Skeletal muscle tissue (tissue), 4 donors: ENCODE data around the gene OR56A5. TPM values are rescaled to one million over a fixed set of nuclear protein-coding genes. Genes with fewer than 3 reads are reported as not detected.

Experiments used
- H3K27ac ChIP-seq: one replicate; pipeline ENCODE4 v1.7.0; 2013; ENCODE audit warnings: mild to moderate bottlenecking, low read depth, low read length, inconsistent platforms
- H3K27me3 ChIP-seq, 3 donors: one replicate each; pipeline ENCODE4 v1.7.0; 2013; ENCODE audit warnings: low read length in 3 of 3; ENCODE audit not compliant: control insufficient read depth in 3 of 3, insufficient read depth in 3 of 3
- H3K36me3 ChIP-seq, 3 donors: one replicate each; pipeline ENCODE4 v1.7.0; 2013; ENCODE audit warnings: low read length in 3 of 3; ENCODE audit not compliant: control insufficient read depth in 3 of 3, insufficient read depth in 3 of 3
- H3K4me1 ChIP-seq, 3 donors: one replicate each; pipeline ENCODE4 v1.7.0; 2013; ENCODE audit warnings: low read length in 3 of 3, mild to moderate bottlenecking in 3 of 3; ENCODE audit not compliant: control insufficient read depth in 3 of 3, insufficient read depth in 3 of 3
- H3K4me3 ChIP-seq, 3 donors: one replicate each; pipeline ENCODE4 v1.7.0; 2013; ENCODE audit warnings: low read length in 3 of 3
- H3K9ac ChIP-seq, 3 donors: one replicate each; pipeline ENCODE4 v1.7.0; 2013; ENCODE audit warnings: low read length in 3 of 3, mild to moderate bottlenecking in 3 of 3, moderate library complexity in 2 of 3, low read depth in 1 of 3
- H3K9me3 ChIP-seq, 3 donors: one replicate each; pipeline ENCODE4 v1.7.0; 2013; ENCODE audit warnings: low read length in 3 of 3; ENCODE audit not compliant: control insufficient read depth in 3 of 3
- total RNA-seq: library from RNA; depleted of rRNA; stranded (reverse); fragments of >200 nt; gene quantifications from one replicate; pipeline ENCODE4 v1.2.3, GENCODE V29; 2014
- donor health status: Osteomylitis.

The OR56A5 gene
- total RNA-seq: not detected

GRCh38 chr11:5968394-5968793 is at the start of gene OR56A5:
TSS of gene OR56A5 (minus strand) at chr11:5968494. CDS start at chr11:5968494, 0 bp downstream.
- Histone ChIP-seq H3K4me3 (no peak within 1 kb of the TSS), H3K9ac (no peak within 1 kb of the TSS), H3K27me3 (peaks cover 0 to 6% (median 0%) of the 10 kb centered on the region in 3 donors), H3K9me3 (peaks cover 0 to 4% (median 0%) of the 10 kb centered on the region in 3 donors), H3K27ac (no peak within 1 kb of the TSS), H3K36me3 (no peaks in the 10 kb centered on the region), H3K4me1 (no peaks in the 10 kb centered on the region)

- Histone ChIP-seq H3K27me3 (peaks cover 0 to 3% (median 0%) of the 10 kb centered on the region in 3 donors), H3K36me3 (no peaks in the 10 kb centered on the region), H3K4me3 (no peak overlapping the region), H3K27ac (no peak overlapping the region), H3K4me1 (no peaks in the 10 kb centered on the region), H3K9me3 (no peaks in the 10 kb centered on the region), H3K9ac (no peak overlapping the region)
Observed at GRCh38 chr11:6013042-6013441, 44.7 kb upstream of the OR56A5 start.

GRCh38 chr11:6012035-6012668 is 43.9 kb upstream of the OR56A5 start:
- Histone ChIP-seq H3K4me1 (no peaks in the 10 kb centered on the region), H3K9me3 (no peaks in the 10 kb centered on the region), H3K36me3 (no peaks in the 10 kb centered on the region), H3K27me3 (peaks cover 0 to 3% (median 0%) of the 10 kb centered on the region in 3 donors), H3K27ac (no peak overlapping the region), H3K4me3 (no peak overlapping the region), H3K9ac (no peak overlapping the region)

- H3K4me3 ChIP-seq: no peak within 1 kb of the TSS
- no peak within 1 kb of the TSS for H3K9ac ChIP-seq
- H3K27ac ChIP-seq: no peak within 1 kb of the TSS
- no peaks in the 10 kb centered on the region for H3K4me1 ChIP-seq
- no peaks in the 10 kb centered on the region for H3K9me3 ChIP-seq
- H3K27me3 ChIP-seq: peaks cover 0 to 3% (median 0%) of the 10 kb centered on the region in 3 donors
- H3K36me3 ChIP-seq: no peaks in the 10 kb centered on the region
Observed at GRCh38 chr11:6006846-6007245, 38.6 kb upstream of the OR56A5 start, which contains the start of gene OR56A4. TSS of gene OR56A4 (minus strand) at chr11:6006946. CDS start at chr11:6002992, 3,954 bp downstream.

GRCh38 chr11:6006395-6006794 is 38.1 kb upstream of the OR56A5 start:
- Histone ChIP-seq H3K27me3 (no peaks in the 10 kb centered on the region), H3K9ac (no peak overlapping the region), H3K9me3 (no peaks in the 10 kb centered on the region), H3K4me3 (no peak overlapping the region), H3K36me3 (no peaks in the 10 kb centered on the region), H3K4me1 (no peaks in the 10 kb centered on the region), H3K27ac (no peak overlapping the region)

- Histone ChIP-seq H3K4me3 (no peak overlapping the region), H3K27ac (no peak overlapping the region), H3K27me3 (no peaks in the 10 kb centered on the region), H3K9me3 (no peaks in the 10 kb centered on the region), H3K9ac (no peak overlapping the region), H3K36me3 (no peaks in the 10 kb centered on the region), H3K4me1 (no peaks in the 10 kb centered on the region)
Observed at GRCh38 chr11:6002202-6002699, 34.0 kb upstream of the OR56A5 start.

- no peak overlapping the region for H3K9ac ChIP-seq
- peaks cover 0 to 3% (median 0%) of the 10 kb centered on the region in 3 donors for H3K27me3 ChIP-seq
- H3K9me3 ChIP-seq: no peaks in the 10 kb centered on the region
- no peaks in the 10 kb centered on the region for H3K4me1 ChIP-seq
- H3K36me3 ChIP-seq: no peaks in the 10 kb centered on the region
- H3K4me3 ChIP-seq: no peak overlapping the region
- H3K27ac ChIP-seq: no peak overlapping the region
Observed at GRCh38 chr11:5994791-5995190, 26.5 kb upstream of the OR56A5 start.

- Histone ChIP-seq H3K9ac (no peak overlapping the region), H3K9me3 (no peaks in the 10 kb centered on the region), H3K4me3 (no peak overlapping the region), H3K4me1 (no peaks in the 10 kb centered on the region), H3K27me3 (peaks cover 0 to 5% (median 0%) of the 10 kb centered on the region in 3 donors), H3K27ac (no peak overlapping the region), H3K36me3 (no peaks in the 10 kb centered on the region)
Observed at GRCh38 chr11:5992604-5993251, 24.4 kb upstream of the OR56A5 start.

GRCh38 chr11:5992150-5992549 is 23.9 kb upstream of the OR56A5 start:
- H3K9me3 ChIP-seq: no peaks in the 10 kb centered on the region
- H3K4me1 ChIP-seq: no peaks in the 10 kb centered on the region
- no peak overlapping the region for H3K4me3 ChIP-seq
- no peak overlapping the region for H3K9ac ChIP-seq
- no peak overlapping the region for H3K27ac ChIP-seq
- H3K36me3 ChIP-seq: no peaks in the 10 kb centered on the region
- H3K27me3 ChIP-seq: peaks cover 0 to 5% (median 0%) of the 10 kb centered on the region in 3 donors

GRCh38 chr11:5989203-5989602 is 20.9 kb upstream of the OR56A5 start:
- H3K4me3 ChIP-seq: no peak overlapping the region
- H3K36me3 ChIP-seq: no peaks in the 10 kb centered on the region
- no peak overlapping the region for H3K27ac ChIP-seq
- no peaks in the 10 kb centered on the region for H3K4me1 ChIP-seq
- H3K9ac ChIP-seq: no peak overlapping the region
- H3K9me3 ChIP-seq: no peaks in the 10 kb centered on the region
- peaks cover 0 to 5% (median 0%) of the 10 kb centered on the region in 3 donors for H3K27me3 ChIP-seq
